HG02840 (cell line): ENCODE results near the gene PODXL2.

ENCODE experiments used
- ATAC-seq: cut with Tn5 transposase; IDR thresholded peaks from one replicate; pipeline ENCODE4 v1.9.1; 2021; ENCODE audit warnings: mild to moderate bottlenecking, moderate library complexity, moderate number of reproducible peaks; ENCODE audit not compliant: unreplicated experiment, low FRiP score

The PODXL2 gene

DNA sequence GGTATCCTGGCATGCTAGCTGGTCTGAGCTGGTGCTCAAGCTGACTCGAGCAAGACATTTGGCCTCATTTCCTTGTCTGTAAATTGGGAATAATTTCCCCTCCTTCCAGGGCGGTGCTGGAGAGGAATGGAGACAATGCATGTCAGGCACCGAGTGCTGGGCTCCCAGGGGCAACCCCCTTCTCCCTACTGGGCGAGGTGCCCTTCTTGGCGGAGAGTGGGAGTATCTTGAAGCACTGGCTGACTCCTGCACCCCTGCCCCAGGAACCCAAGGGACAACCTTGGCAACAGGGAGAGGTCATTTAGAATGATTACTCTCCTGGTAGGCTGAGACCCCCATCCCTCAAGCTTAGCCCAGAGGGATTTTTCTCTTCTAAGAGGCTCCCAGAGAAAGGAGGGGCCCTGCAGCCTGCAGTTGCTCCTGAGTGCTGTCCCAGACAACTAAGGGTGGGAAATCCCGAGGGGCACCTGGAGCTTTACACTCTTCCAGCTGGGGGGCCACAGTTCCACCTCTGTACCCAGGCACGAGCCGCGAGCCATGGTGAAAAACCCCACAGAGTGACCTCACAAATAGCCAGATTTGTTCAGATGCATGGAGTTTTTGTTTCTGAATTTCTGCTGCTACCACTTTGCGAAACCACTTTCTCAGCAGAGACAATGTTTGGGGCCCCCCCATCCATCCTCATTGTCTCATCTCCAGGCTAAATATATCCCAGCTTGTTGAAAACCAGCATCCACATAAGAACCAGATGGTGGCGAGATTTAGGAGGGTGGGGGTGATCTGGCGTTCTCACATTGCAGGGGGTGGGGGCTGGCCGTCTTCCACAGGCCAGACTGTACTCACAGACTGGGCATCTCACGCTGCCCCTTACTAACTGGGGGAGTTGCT, 88.6 kb downstream of the PODXL2 start:
- ATAC-seq: no peak

DNA sequence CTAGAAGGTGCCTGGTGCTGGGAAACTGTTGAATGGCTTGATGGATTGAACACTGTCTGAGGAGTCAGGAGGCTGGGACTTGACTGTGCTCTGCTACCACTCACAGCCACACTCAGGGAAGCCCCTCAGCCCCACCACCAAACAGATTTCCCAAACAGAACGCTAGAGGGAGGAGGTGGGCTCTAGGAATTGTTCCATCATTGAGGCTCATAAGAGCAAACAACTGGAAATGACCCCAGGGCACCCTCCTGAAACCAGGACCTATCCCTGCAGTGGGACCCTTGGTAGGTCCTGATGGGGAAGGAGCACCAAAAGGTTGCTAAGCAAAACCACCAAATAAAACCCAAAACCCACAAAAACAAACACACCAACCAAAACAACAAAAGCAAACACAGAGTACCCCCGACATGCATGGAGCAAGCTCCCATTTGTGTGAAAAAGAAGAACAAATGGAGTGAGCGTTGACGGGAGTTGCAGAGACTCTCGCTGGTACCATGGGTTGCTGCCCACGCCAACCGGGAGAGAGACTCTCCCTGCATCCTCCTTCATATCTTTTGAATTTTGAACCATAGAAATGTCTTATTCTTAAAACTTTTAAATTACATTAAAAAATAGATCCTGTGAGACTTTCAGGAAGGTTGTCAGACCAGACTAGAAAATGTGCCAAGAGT, 89.4 kb downstream of the PODXL2 start:
- ATAC-seq: no peak

DNA sequence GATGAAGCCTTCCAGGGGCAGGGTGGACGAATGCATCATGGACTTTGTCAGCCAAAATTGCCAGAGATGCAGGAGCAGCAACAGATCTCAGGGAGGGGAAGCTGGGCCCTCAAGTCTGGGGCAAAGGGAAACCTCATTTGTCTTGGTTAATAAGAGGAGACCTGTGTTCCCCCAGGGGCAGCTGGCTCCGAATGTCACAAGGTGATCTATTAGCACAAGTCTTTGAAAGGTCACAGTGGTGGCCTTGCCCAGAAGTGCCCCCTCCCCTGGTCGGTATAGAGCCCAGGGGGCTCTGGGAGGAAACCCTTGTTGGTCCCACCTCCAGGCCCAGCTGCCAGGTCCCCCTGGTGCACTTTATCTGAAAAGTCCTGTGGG, 89.9 kb downstream of the PODXL2 start:
- no peak for ATAC-seq

DNA sequence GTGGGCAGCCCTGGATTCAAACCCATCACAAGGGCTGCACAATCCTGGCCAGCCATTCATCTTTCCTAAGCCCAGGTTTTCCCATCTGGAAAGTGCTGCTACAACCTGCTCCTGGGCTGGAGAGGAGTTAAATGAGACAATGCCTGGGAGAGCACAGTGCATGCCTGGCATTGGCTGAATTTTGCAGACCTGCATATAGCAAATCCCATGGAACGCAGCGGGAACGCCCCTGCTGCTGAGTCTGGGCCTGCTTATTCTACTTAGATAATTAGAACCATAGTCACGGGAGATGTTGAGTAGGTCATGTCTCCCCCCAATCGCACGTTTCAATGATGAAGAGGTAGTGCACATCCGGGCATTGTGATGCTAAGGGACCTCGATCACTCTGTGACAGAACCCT, 90.4 kb downstream of the PODXL2 start:
- ATAC-seq: no peak

DNA sequence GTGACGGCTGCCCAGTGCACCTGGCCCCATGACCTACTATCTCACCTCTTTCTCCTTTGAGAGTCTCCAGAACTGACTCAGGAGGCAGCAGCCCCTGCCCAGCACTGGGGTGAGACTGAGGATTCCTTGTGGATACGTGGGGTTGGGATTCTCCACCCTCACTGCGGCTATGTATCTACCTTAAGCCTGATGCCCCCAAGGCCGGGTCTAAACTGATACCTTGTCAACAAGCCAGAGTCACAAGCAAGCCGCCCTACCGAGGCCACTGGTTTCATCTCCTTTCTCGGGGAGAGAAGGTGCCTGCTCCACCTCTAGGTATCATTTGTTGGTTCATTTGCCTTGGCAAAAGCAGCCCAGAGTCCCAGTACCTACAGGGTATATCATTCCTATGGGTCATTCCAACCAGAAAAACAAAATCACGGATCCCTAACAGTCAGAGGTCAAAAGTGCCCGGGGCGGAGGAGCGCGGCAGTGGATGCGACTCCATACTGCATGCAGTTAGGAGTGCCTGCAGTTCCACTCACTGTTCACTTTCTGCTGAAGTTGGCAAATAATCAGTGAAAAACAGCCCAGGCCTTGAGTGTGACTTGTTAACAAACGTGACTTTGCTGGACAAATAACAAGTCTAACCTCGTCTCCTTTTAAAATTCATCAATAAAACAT, 91.3 kb downstream of the PODXL2 start:
- ATAC-seq: no peak

DNA sequence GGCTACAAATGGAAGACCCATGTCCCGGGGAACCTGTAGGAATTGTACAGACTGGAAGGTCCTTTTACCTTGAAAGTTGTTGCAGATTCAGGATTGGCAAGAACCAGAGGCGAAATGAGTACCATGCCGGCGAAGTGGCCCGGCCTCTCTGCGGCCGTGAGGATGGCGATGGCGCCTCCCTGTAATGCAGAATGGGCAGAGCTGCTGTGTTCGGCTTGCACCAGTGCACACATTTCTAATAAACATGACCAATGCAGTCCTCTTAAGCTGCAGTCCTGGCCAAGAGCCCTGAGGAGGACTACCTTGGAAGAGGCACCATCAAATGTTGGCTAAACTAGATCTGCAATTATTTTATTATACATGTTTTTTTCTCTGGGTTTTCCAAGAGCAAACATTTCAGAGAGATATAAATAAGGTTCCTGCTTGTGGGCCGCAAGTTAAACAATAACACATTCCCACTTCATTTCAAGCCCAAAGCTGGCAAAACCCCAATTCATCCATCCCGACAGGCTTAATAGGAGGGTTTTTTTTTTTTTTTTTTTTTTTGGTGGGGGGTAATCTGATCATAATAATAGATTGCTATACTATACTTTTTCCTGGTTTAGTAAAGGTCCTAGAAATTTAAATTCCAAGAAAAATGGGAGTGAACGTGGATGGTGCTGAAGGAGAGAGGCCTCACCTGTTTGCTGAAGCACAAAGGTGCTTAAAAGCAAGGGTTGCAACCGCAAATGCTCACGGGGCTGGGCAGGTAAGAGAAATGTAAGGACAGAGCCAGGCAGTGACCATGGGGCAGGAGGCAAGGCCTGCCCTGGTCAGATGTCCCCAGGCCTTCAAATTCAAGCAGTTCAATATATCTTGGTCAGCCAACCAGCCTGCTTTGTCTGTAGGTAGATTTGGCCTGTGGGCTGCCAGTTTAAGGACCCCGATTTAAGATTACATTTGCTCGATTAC, 92.3 kb downstream of the PODXL2 start:
- no peak for ATAC-seq

DNA sequence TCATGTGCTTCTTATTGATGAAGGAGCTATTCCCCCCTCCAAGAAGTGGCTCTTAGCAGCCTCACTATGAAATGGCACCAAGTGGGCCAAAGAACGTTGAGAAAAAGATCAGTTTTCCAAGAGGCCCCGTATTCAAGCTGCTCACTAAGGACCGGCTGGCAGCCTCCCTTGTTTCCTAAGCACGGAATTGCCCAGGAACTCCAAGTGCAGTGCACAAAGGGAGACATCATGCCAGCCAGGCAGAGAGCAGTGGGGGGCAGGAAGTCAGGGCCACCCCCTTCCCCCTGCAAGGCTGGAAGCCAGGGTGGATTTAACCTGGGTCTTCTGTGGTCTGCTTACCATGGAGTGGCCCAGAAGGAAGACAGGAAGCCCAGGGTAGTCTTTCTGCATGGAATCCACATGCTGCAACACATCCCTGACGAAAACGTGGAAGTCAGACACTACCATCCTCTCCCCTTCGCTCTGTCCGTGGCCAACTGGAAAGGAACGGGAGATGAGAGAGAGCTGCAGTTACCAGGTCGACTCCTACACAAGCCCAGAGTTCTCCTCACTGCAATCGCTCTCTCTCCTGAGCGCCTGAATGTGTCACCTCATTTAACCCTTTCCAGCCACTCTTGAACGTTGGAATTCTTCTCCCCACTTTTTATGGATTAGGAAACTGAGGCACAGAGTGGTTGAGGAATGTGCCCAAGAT, 93.3 kb downstream of the PODXL2 start:
- no peak for ATAC-seq
